Esophagus muscularis mucosa (tissue), 4 donors: ENCODE results near the gene MAGI2. TPM values are rescaled to one million over a fixed set of nuclear protein-coding genes. Genes with fewer than 3 reads are reported as not detected.

Experiments used
- DNase-seq: peaks from one replicate; pipeline ENCODE4 v3.0.0-alpha.2; 2017; ENCODE audit errors: extremely low spot score
- H3K27ac ChIP-seq, 4 donors: fragments of 200-600 bp; sonication (generic); replicated peaks in 1 of 4; 1 replicate in 3 of 4; 2 replicates in 1 of 4; pipeline ENCODE4 v1.5.1; 2016 to 2019; ENCODE audit warnings: mild to moderate bottlenecking in 1 of 4
- H3K27me3 ChIP-seq, 4 donors: fragments of 200-600 bp; sonication (generic); one replicate each; pipeline versions ENCODE4 v1.5.1 to v1.6.0; 2016 to 2019
- H3K36me3 ChIP-seq, 4 donors: fragments of 200-600 bp; sonication (generic); one replicate each; pipeline ENCODE4 v1.5.1; 2016 to 2019
- H3K4me1 ChIP-seq, 4 donors: fragments of 200-600 bp; sonication (generic); one replicate each; pipeline ENCODE4 v1.5.1; 2016 to 2019
- H3K4me3 ChIP-seq, 4 donors: fragments of 200-600 bp; sonication (generic); 1 replicate in 2 of 4; 2 replicates in 2 of 4; pipeline ENCODE4 v1.5.1; 2016 to 2019; ENCODE audit warnings: mild to moderate bottlenecking in 4 of 4, moderate library complexity in 1 of 4
- H3K9me3 ChIP-seq, 4 donors: fragments of 200-600 bp; sonication (generic); 1 replicate in 3 of 4; 2 replicates in 1 of 4; pipeline ENCODE4 v1.5.1; 2016 to 2019
- CTCF ChIP-seq, 3 experiments: fragments of 200-600 bp in 2 of 3; fragments of 450-650 bp in 1 of 3; sonication (generic) in 2 of 3; IDR thresholded peaks; one replicate each; pipeline ENCODE4 v1.5.1; 2017 to 2019; ENCODE audit warnings: antibody characterized with exemption in 3 of 3, mild to moderate bottlenecking in 2 of 3, moderate library complexity in 1 of 3
- EP300 ChIP-seq: sonication (generic); formaldehyde crosslinking; IDR thresholded peaks from one replicate; pipeline ENCODE4 v1.6.1; 2017; ENCODE audit warnings: antibody characterized with exemption
- POLR2A ChIP-seq: fragments of 450-650 bp; IDR thresholded peaks from one replicate; pipeline ENCODE4 v1.6.1; 2017; ENCODE audit warnings: antibody characterized with exemption, moderate library complexity, mild to moderate bottlenecking, low read depth
- POLR2AphosphoS5 ChIP-seq, 2 donors: sonication (generic); formaldehyde crosslinking; IDR thresholded peaks; one replicate each; pipeline ENCODE4 v1.6.1; 2017; ENCODE audit warnings: antibody characterized with exemption in 2 of 2
- WGBS: methylation state at CpG from one replicate; pipeline ENCODE4 v1.1.5; 2018; 5-methylcytosine and 5-hydroxymethylcytosine counted together
- intact Hi-C: fragments of 100-400 bp; cut with DNase I; formaldehyde crosslinking; loops from one replicate; pipeline ENCODE4 v1.15.1; 2023
- total RNA-seq, 4 donors: library from RNA; depleted of rRNA; stranded (reverse); fragments of >200 nt; gene quantifications; one replicate each; pipeline versions ENCODE4 v1.1.0 to v1.2.1, GENCODE V29; 2016

The MAGI2 gene
- total RNA-seq, 4 donors from 2014 or later: 14.4 to 22.3 (median 21.2) TPM

GRCh38 chr7:78175330-78176100 is 1278.0 kb downstream of the MAGI2 start:
- no peak for TF ChIP-seq POLR2A
- no peaks in the 10 kb centered on the region for H3K9me3 ChIP-seq
- no peaks in the 10 kb centered on the region for H3K27me3 ChIP-seq
- no peaks in the 10 kb centered on the region for H3K36me3 ChIP-seq
- intact Hi-C loops: no loop called here
- peak overlapping the region in 2 of 4 donors; percentile 16 to 31 for H3K27ac ChIP-seq
- peaks cover 2 to 33% (median 27%) of the 10 kb centered on the region in 4 donors for H3K4me1 ChIP-seq
- WGBS: 47% methylated on average over 10 of the region's 10 CpGs
- no peak overlapping the region for H3K4me3 ChIP-seq
- DNase-seq: peak; percentile 89

GRCh38 chr7:78173666-78174065 is 1279.8 kb downstream of the MAGI2 start:
- H3K27me3 ChIP-seq: no peaks in the 10 kb centered on the region
- peaks cover 0 to 26% (median 19%) of the 10 kb centered on the region in 4 donors for H3K4me1 ChIP-seq
- no peak overlapping the region for H3K27ac ChIP-seq
- no peak for TF ChIP-seq CTCF (IDR thresholded peaks at IDR 0.05)
- no peak overlapping the region for H3K4me3 ChIP-seq
- no peaks in the 10 kb centered on the region for H3K36me3 ChIP-seq
- WGBS: 60% methylated on average over 5 of the region's 5 CpGs
- DNase-seq: no peak
- no peaks in the 10 kb centered on the region for H3K9me3 ChIP-seq
- intact Hi-C loops: no loop called here

GRCh38 chr7:78172933-78173591 is 1280.4 kb downstream of the MAGI2 start:
- no peak for TF ChIP-seq EP300
- TF ChIP-seq CTCF (IDR thresholded peaks at IDR 0.05): no peak
- no peak for TF ChIP-seq POLR2A
- no peak for TF ChIP-seq POLR2AphosphoS5 (IDR thresholded peaks at IDR 0.05)
- peak; percentile 79 for DNase-seq
- Histone ChIP-seq H3K4me1 (peaks cover 0 to 24% (median 18%) of the 10 kb centered on the region in 4 donors), H3K27ac (no peak overlapping the region), H3K9me3 (no peaks in the 10 kb centered on the region), H3K27me3 (no peaks in the 10 kb centered on the region), H3K4me3 (no peak overlapping the region), H3K36me3 (no peaks in the 10 kb centered on the region)
- intact Hi-C loops: no loop called here
- WGBS: 71% methylated on average over 4 of the region's 4 CpGs

GRCh38 chr7:78172267-78172757 is 1281.2 kb downstream of the MAGI2 start:
- H3K27me3 ChIP-seq: no peaks in the 10 kb centered on the region
- peaks cover 0 to 24% (median 17%) of the 10 kb centered on the region in 4 donors for H3K4me1 ChIP-seq
- TF ChIP-seq POLR2A (no peak), EP300 (no peak), POLR2AphosphoS5 (IDR thresholded peaks at IDR 0.05) (no peak), CTCF (IDR thresholded peaks at IDR 0.05) (no peak)
- H3K36me3 ChIP-seq: no peaks in the 10 kb centered on the region
- no peak for DNase-seq
- intact Hi-C loops: no loop called here
- WGBS: 72% methylated on average over 5 of the region's 5 CpGs
- no peaks in the 10 kb centered on the region for H3K9me3 ChIP-seq
- no peak overlapping the region for H3K27ac ChIP-seq
- H3K4me3 ChIP-seq: no peak overlapping the region

- TF ChIP-seq POLR2AphosphoS5 (IDR thresholded peaks at IDR 0.05) (no peak), EP300 (no peak), CTCF (IDR thresholded peaks at IDR 0.05) (no peak), POLR2A (no peak)
- no peak for DNase-seq
- no peaks in the 10 kb centered on the region for H3K9me3 ChIP-seq
- H3K27ac ChIP-seq: no peak overlapping the region
- H3K36me3 ChIP-seq: no peaks in the 10 kb centered on the region
- intact Hi-C loops: no loop called here
- 91% methylated on average over 2 of the region's 2 CpGs for WGBS
- H3K4me1 ChIP-seq: peaks cover 0 to 22% (median 15%) of the 10 kb centered on the region in 4 donors
- H3K27me3 ChIP-seq: no peaks in the 10 kb centered on the region
- H3K4me3 ChIP-seq: no peak overlapping the region
These were observed 1282.1 kb downstream of the MAGI2 start for GRCh38 chr7:78171398-78171797.
